GM12878 (cell line): ENCODE measurements around the gene COX17.

Experiments used
- BCL11A ChIP-seq: IDR thresholded peaks from 2 replicates; pipeline ENCODE4 v1.6.1; 2011; ENCODE audit warnings: low read depth, low read length
- BHLHE40 ChIP-seq, 2 experiments: fragments of 450-650 bp in 1 of 2; IDR thresholded peaks; 2 replicates each; pipeline ENCODE4 v1.6.1; 2011 to 2017; ENCODE audit warnings: low read depth in 2 of 2, borderline replicate concordance in 1 of 2, improper control_type of control experiment in 1 of 2, low read length in 1 of 2, mild to moderate bottlenecking in 1 of 2
- NKRF ChIP-seq: fragments of 450-650 bp; conservative IDR thresholded peaks from 2 replicates; pipeline ENCODE4 v1.6.1; 2017; ENCODE audit warnings: mild to moderate bottlenecking, moderate library complexity
- POLR2A ChIP-seq: IDR thresholded peaks from 2 replicates; pipeline ENCODE4 v1.6.1; 2011; ENCODE audit warnings: low read depth, mild to moderate bottlenecking, low read length

- TF ChIP-seq BCL11A (no peak), BHLHE40 (IDR thresholded peaks at IDR 0.05; ENCODE audit: borderline replicate concordance in 1 of 2, low read depth in 2 of 2, low read length in 1 of 2) (no peak), POLR2A (no peak), NKRF (no peak)
Measured at GRCh38 chr3:119636891-119637611, 40.2 kb downstream of the COX17 start.
